ENCODE measurements around the gene RFESD.
"Not testable (repeated sequence)": the region's sequence is repeated elsewhere in the genome, so short reads cannot be mapped to it uniquely, and the experiment has no call there.

The RFESD gene

GRCh38 chr5:95630394-95630917 lies 16.1 kb upstream of the RFESD start:
- no peak for DNase-seq

- no peak for DNase-seq
Observed at GRCh38 chr5:95631255-95631958, 15.2 kb upstream of the RFESD start.

GRCh38 chr5:95631991-95632675 lies 14.4 kb upstream of the RFESD start:
- DNase-seq: no peak

GRCh38 chr5:95632942-95633341 lies 13.6 kb upstream of the RFESD start:
- DNase-seq: not testable (repeated sequence)

GRCh38 chr5:95633671-95634070 lies 12.9 kb upstream of the RFESD start:
- no peak for DNase-seq

- no peak for DNase-seq
Observed at GRCh38 chr5:95634081-95634480, 12.5 kb upstream of the RFESD start.

- no peak for DNase-seq
Observed at GRCh38 chr5:95638632-95639031, 7.9 kb upstream of the RFESD start.

- DNase-seq: no peak
Observed at GRCh38 chr5:95641741-95642220, 4.8 kb upstream of the RFESD start.

GRCh38 chr5:95643152-95643551 lies 3.4 kb upstream of the RFESD start:
- no peak for DNase-seq

GRCh38 chr5:95644351-95645042 lies 2.1 kb upstream of the RFESD start:
- DNase-seq: no peak

GRCh38 chr5:95646226-95646568 lies 380 bp upstream of the RFESD start:
- DNase-seq: not testable (repeated sequence)

GRCh38 chr5:95647886-95648860 lies 1.6 kb downstream of the RFESD start:
- peak; percentile 58 for DNase-seq

GRCh38 chr5:95649274-95649673 lies 2.7 kb downstream of the RFESD start:
- DNase-seq: no peak

GRCh38 chr5:95649842-95650620 lies 3.5 kb downstream of the RFESD start:
- DNase-seq: no peak

- DNase-seq: no peak
Observed at GRCh38 chr5:95652849-95653248, 6.3 kb downstream of the RFESD start.

- DNase-seq: no peak
Observed at GRCh38 chr5:95654196-95654595, 7.6 kb downstream of the RFESD start.

- DNase-seq: no peak
Observed at GRCh38 chr5:95655575-95655974, 9.0 kb downstream of the RFESD start.

- DNase-seq: no peak
Observed at GRCh38 chr5:95660060-95660459, 13.5 kb downstream of the RFESD start.

GRCh38 chr5:95662946-95663345 lies 16.4 kb downstream of the RFESD start:
- DNase-seq: no peak

GRCh38 chr5:95664204-95664786 lies 17.7 kb downstream of the RFESD start:
- no peak for DNase-seq

GRCh38 chr5:95667061-95667618 lies 20.6 kb downstream of the RFESD start:
- DNase-seq: peak; percentile 12
